GM12865 (cell line): ENCODE measurements around the gene ROCK1.

ENCODE experiments used
- DNase-seq: peaks from one replicate; pipeline ENCODE4 v3.0.0; 2010; ENCODE audit warnings: low read depth
- H3K4me3 ChIP-seq: 2 replicates; pipeline ENCODE4 v1.5.1; 2011; ENCODE audit warnings: mild to moderate bottlenecking, low read depth, low read length, control low read depth
- CTCF ChIP-seq: IDR thresholded peaks from 2 replicates; pipeline ENCODE4 v1.5.1; 2011; ENCODE audit warnings: low read length, control low read depth, low read depth, inconsistent platforms; ENCODE audit not compliant: insufficient read depth; ENCODE audit errors: missing control alignments

ROCK1 gene

GRCh38 chr18:21073180-21073579 is 38.4 kb downstream of the ROCK1 start:
- DNase-seq: no peak
- no peak for TF ChIP-seq CTCF

GRCh38 chr18:21071071-21071470 is 40.5 kb downstream of the ROCK1 start:
- no peak for DNase-seq
- no peak for TF ChIP-seq CTCF

More at GRCh38 chr18:21073180-21073579, 38.4 kb downstream of the ROCK1 start:
- no peak overlapping the region for H3K4me3 ChIP-seq

GRCh38 chr18:21069468-21069867 is 42.1 kb downstream of the ROCK1 start:
- no peak for DNase-seq
- no peak overlapping the region for H3K4me3 ChIP-seq
- TF ChIP-seq CTCF: no peak

More at GRCh38 chr18:21071071-21071470, 40.5 kb downstream of the ROCK1 start:
- H3K4me3 ChIP-seq: no peak overlapping the region

GRCh38 chr18:21064347-21064746 is 47.3 kb downstream of the ROCK1 start:
- H3K4me3 ChIP-seq: no peak overlapping the region
- no peak for TF ChIP-seq CTCF
- DNase-seq: no peak

- no peak for TF ChIP-seq CTCF
- DNase-seq: no peak
- no peak overlapping the region for H3K4me3 ChIP-seq
These were observed 48.6 kb downstream of the ROCK1 start for GRCh38 chr18:21063011-21063410.

GRCh38 chr18:21057112-21057511 is 54.5 kb downstream of the ROCK1 start:
- no peak overlapping the region for H3K4me3 ChIP-seq
- no peak for DNase-seq
- TF ChIP-seq CTCF: no peak

- no peak for DNase-seq
- TF ChIP-seq CTCF: no peak
- no peak overlapping the region for H3K4me3 ChIP-seq
These were observed 55.1 kb downstream of the ROCK1 start for GRCh38 chr18:21056545-21056944.
